PFSK-1 (cell line): ENCODE data around the gene MAPRE2.

ENCODE experiments used
- FOXP2 ChIP-seq: optimal IDR thresholded peaks from 2 replicates; pipeline ENCODE3; 2011; ENCODE audit warnings: borderline replicate concordance, control low read depth, inconsistent platforms; ENCODE audit not compliant: insufficient read depth; ENCODE audit errors: extremely low read length, extremely low read depth
- POLR2AphosphoS5 ChIP-seq: IDR thresholded peaks from 2 replicates; pipeline ENCODE4 v1.6.1; 2012; ENCODE audit warnings: low read depth, mild to moderate bottlenecking, control low read depth, low read length, moderate library complexity
- REST ChIP-seq, 2 experiments: IDR thresholded peaks; 2 replicates each; pipeline versions ENCODE4 v1.6.1 to v1.8.0; 2011 to 2012; ENCODE audit warnings: low read depth in 2 of 2, low read length in 2 of 2, control low read depth in 1 of 2, inconsistent platforms in 1 of 2, mild to moderate bottlenecking in 1 of 2, moderate library complexity in 1 of 2; ENCODE audit not compliant: insufficient read depth in 1 of 2
- SIN3A ChIP-seq: IDR thresholded peaks from 2 replicates; pipeline ENCODE4 v1.6.1; 2012; ENCODE audit warnings: mild to moderate bottlenecking, low read length, moderate library complexity, borderline replicate concordance; ENCODE audit not compliant: insufficient read depth
- TAF1 ChIP-seq: IDR thresholded peaks from 2 replicates; pipeline ENCODE4 v1.6.1; 2012; ENCODE audit warnings: low read length, control low read depth, borderline replicate concordance; ENCODE audit not compliant: insufficient read depth

GRCh38 chr18:35117951-35118411 lies 76.8 kb downstream of the MAPRE2 start:
- TF ChIP-seq POLR2AphosphoS5 (no peak), TAF1 (no peak), REST (IDR thresholded peaks at IDR 0.05; ENCODE audit: insufficient read depth in 1 of 2, low read depth in 2 of 2, low read length in 2 of 2) (no peak), SIN3A (no peak), FOXP2 (no peak)
